ENCODE data around the gene SEMA5B.
A peak's percentile ranks its signal among the peaks of the same experiment; 100 is the strongest.

Gene SEMA5B

GRCh38 chr3:122890720-122891220 is 136.8 kb downstream of the SEMA5B start:
- no peak for DNase-seq

- DNase-seq: peak; percentile 8
Observed at GRCh38 chr3:122890077-122890719, 137.4 kb downstream of the SEMA5B start.

GRCh38 chr3:122886946-122887345 is 140.6 kb downstream of the SEMA5B start:
- DNase-seq: no peak

- DNase-seq: no peak
Observed at GRCh38 chr3:122886251-122886650, 141.3 kb downstream of the SEMA5B start.

- DNase-seq: no peak
Observed at GRCh38 chr3:122882361-122882947, 145.1 kb downstream of the SEMA5B start.

GRCh38 chr3:122880624-122881023 is 146.9 kb downstream of the SEMA5B start:
- no peak for DNase-seq

- no peak for DNase-seq
Observed at GRCh38 chr3:122880173-122880572, 147.4 kb downstream of the SEMA5B start.

GRCh38 chr3:122875547-122876127 is 151.9 kb downstream of the SEMA5B start:
- DNase-seq: no peak

GRCh38 chr3:122873741-122874515 is 153.6 kb downstream of the SEMA5B start:
- DNase-seq: no peak

- no peak for DNase-seq
Observed at GRCh38 chr3:122868322-122868721, 159.2 kb downstream of the SEMA5B start.

- DNase-seq: no peak
Observed at GRCh38 chr3:122864498-122864897, 163.1 kb downstream of the SEMA5B start.

- no peak for DNase-seq
Observed at GRCh38 chr3:122862381-122862780, 165.2 kb downstream of the SEMA5B start.

All from NCI-H1694 (cell line).